GM18511 (cell line): ENCODE data around the gene GPR26.
"Not testable (repeated sequence)": the region's sequence is repeated elsewhere in the genome, so short reads cannot be mapped to it uniquely, and the experiment has no call there.

Experiments used
- ATAC-seq: cut with Tn5 transposase; IDR thresholded peaks from one replicate; pipeline ENCODE4 v1.9.1; 2021; ENCODE audit warnings: mild to moderate bottlenecking, moderate library complexity; ENCODE audit not compliant: unreplicated experiment

Gene GPR26

GRCh38 chr10:123706236-123706635 lies 40.1 kb downstream of the GPR26 start:
- ATAC-seq, result no peak

GRCh38 chr10:123715546-123715945 lies 49.4 kb downstream of the GPR26 start:
- no peak for ATAC-seq

- ATAC-seq, result no peak
Observed at GRCh38 chr10:123717336-123717735, 51.2 kb downstream of the GPR26 start.

GRCh38 chr10:123718544-123719060 lies 52.4 kb downstream of the GPR26 start:
- ATAC-seq, result no peak

GRCh38 chr10:123720536-123720935 lies 54.4 kb downstream of the GPR26 start:
- no peak for ATAC-seq

GRCh38 chr10:123721441-123722049 lies 55.4 kb downstream of the GPR26 start:
- ATAC-seq, result no peak

GRCh38 chr10:123722351-123722750 lies 56.2 kb downstream of the GPR26 start:
- no peak for ATAC-seq

GRCh38 chr10:123724747-123725146 lies 58.6 kb downstream of the GPR26 start:
- ATAC-seq, result no peak

GRCh38 chr10:123726381-123726780 lies 60.2 kb downstream of the GPR26 start:
- ATAC-seq, result no peak

- ATAC-seq, result no peak
Observed at GRCh38 chr10:123726836-123727235, 60.7 kb downstream of the GPR26 start.

- no peak for ATAC-seq
Observed at GRCh38 chr10:123729523-123729922, 63.4 kb downstream of the GPR26 start.

GRCh38 chr10:123736917-123737316 lies 70.8 kb downstream of the GPR26 start:
- ATAC-seq, result not testable (repeated sequence)

- ATAC-seq, result no peak
Observed at GRCh38 chr10:123741146-123741545, 75.0 kb downstream of the GPR26 start.

GRCh38 chr10:123741711-123742110 lies 75.6 kb downstream of the GPR26 start:
- ATAC-seq, result no peak

GRCh38 chr10:123742751-123743440 lies 76.7 kb downstream of the GPR26 start:
- no peak for ATAC-seq

- no peak for ATAC-seq
Observed at GRCh38 chr10:123743441-123744223, 77.5 kb downstream of the GPR26 start.

GRCh38 chr10:123744224-123744536 lies 78.0 kb downstream of the GPR26 start:
- ATAC-seq, result no peak
